ENCODE results near the gene SFXN2.

The SFXN2 gene

DNA sequence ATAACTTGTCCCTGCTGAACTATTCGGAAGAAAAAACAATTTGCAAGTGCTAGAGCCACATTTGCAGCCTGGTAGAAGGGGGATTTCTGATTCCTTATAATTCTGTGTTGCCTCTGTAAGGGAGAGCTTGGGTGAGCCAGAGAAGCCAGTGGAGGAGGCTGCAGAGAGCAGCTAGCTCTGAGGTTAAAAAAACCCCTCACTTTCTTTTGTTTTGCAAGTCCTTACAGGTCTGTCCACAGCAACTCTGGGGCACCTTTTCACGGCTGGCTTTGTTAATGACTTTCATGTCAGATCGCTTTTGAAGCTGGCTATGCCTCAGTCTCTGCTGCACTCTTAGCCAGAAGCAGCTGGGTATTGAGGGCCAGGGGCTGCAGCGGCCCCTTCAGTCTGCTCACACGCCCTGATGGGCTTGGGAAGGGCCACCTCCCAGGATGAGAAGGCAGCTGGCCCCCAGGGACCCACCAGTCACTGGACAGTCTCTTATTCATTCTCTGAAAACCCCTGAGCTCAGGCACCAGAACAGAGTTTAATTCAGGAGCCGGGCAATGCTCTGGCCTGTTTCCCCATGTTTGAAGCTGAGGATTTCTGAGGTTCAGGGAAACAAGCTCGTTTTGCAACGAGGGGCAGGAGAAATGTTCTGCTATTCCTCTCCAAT, 39.3 kb upstream of the SFXN2 start:
- H3K27ac ChIP-seq: peak overlapping the region; percentile 98
- peaks cover 65 to 67% of the 10 kb centered on the region in 2 experiments for H3K4me1 ChIP-seq (ENCODE audit: control insufficient read depth in 1 of 2, insufficient read depth in 1 of 2, low read depth in 1 of 2, low read length in 1 of 2)
- peak overlapping the region; percentile 56 to 64 for H3K4me3 ChIP-seq (ENCODE audit: low read depth in 1 of 2, low read length in 1 of 2)

DNA sequence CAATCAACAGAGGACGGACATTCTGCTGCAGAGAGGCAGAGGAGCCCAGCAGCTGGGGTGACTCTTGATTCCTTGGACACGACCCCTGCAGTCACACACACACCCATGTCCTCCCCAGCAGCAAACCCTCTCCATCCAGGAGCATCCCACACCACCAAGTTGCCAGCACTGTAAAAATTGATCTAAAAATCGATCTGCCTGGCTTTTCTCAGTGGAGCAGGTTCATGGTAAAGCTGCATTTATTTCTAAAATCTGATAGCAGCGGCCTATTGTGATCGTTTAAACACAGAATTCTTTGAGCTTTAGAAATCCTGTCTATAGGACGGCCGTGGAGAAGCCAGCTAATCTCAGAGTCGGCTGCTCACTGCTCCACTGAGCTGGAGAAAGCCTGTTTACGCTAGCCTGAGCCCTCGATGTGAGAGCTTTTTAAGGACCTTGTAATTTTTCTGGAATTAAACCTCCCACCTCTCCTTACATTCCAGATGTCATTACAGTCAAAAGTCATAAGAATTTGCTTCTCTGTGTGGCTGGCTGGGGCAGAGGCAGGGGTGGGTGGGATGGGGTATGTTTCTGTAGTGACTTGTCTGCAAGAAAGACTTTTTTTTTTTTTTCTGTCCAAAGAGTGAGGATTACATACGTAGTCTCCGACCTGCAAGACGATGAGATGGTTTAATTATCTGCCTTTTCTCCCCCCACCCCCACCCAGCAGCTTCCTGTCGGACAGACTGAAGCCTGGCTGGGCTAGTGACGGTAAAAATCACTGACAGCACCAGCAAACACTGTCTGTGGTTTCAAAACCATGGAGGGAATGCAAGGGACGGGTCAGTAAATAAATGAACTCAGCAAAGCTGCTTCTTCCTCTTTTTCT, 38.5 kb upstream of the SFXN2 start:
- peak overlapping the region; percentile 98 for H3K27ac ChIP-seq
- peaks cover 23% of the 10 kb centered on the region for H3K27me3 ChIP-seq
- peaks cover 65 to 67% of the 10 kb centered on the region in 2 experiments for H3K4me1 ChIP-seq (ENCODE audit: control insufficient read depth in 1 of 2, insufficient read depth in 1 of 2, low read depth in 1 of 2, low read length in 1 of 2)
- H3K9me3 ChIP-seq: no peaks in the 10 kb centered on the region
- TF ChIP-seq, protein P1, sequence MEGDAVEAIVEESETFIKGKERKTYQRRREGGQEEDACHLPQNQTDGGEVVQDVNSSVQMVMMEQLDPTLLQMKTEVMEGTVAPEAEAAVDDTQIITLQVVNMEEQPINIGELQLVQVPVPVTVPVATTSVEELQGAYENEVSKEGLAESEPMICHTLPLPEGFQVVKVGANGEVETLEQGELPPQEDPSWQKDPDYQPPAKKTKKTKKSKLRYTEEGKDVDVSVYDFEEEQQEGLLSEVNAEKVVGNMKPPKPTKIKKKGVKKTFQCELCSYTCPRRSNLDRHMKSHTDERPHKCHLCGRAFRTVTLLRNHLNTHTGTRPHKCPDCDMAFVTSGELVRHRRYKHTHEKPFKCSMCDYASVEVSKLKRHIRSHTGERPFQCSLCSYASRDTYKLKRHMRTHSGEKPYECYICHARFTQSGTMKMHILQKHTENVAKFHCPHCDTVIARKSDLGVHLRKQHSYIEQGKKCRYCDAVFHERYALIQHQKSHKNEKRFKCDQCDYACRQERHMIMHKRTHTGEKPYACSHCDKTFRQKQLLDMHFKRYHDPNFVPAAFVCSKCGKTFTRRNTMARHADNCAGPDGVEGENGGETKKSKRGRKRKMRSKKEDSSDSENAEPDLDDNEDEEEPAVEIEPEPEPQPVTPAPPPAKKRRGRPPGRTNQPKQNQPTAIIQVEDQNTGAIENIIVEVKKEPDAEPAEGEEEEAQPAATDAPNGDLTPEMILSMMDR (IDR thresholded peaks at IDR 0.05): peak; percentile 11
- H3K4me3 ChIP-seq (ENCODE audit: low read depth in 1 of 2, low read length in 1 of 2): peak overlapping the region; percentile 46 to 64
- no peaks in the 10 kb centered on the region for H3K36me3 ChIP-seq

More for the DNA sequence above, 39.3 kb upstream of the SFXN2 start:
- TF ChIP-seq, protein P1 (IDR thresholded peaks at IDR 0.05): no peak
- peaks cover 23% of the 10 kb centered on the region for H3K27me3 ChIP-seq
- no peaks in the 10 kb centered on the region for H3K36me3 ChIP-seq
- H3K9me3 ChIP-seq: no peaks in the 10 kb centered on the region

DNA sequence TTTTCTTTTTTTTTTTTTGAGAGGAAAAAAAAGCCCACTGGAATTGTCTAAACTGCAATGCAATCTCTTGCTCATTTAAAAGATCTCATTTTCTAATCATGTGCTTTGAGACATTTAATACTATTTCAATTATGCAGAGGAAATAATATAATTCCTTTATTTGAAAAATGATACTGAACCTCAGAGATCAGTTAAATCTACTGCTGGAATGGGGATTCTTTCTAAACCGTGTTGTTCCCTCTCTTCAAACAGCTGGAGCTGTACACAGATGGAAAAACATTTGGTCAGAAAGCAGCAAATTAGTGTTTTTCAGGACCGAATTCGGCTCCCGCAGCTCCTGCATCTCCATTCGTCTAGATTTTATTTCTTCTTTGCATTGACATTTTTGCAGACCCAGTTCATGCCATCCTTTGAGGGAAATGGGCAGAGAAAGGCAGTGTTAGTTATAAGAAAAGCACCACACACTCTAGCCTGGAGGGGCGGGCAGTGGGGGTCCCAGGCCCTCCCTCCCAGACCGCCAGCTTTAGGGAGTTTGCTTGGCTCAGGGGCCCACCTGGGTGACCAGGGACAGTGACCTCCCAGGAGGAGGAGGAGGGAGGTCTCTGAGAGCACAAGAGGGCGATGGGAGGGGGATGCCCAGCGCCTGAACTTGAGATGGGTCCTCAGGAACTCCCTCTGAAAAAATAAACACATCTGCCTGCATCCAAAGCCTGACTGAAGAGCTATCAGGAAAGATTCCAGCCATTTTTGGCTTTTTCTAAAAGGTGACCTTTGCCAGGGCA, 37.7 kb upstream of the SFXN2 start:
- no peaks in the 10 kb centered on the region for H3K36me3 ChIP-seq
- peak overlapping the region; percentile 98 for H3K27ac ChIP-seq
- H3K27me3 ChIP-seq: peaks cover 23% of the 10 kb centered on the region
- peaks cover 65 to 67% of the 10 kb centered on the region in 2 experiments for H3K4me1 ChIP-seq (ENCODE audit: control insufficient read depth in 1 of 2, insufficient read depth in 1 of 2, low read depth in 1 of 2, low read length in 1 of 2)
- no peaks in the 10 kb centered on the region for H3K9me3 ChIP-seq
- TF ChIP-seq, protein P1 (IDR thresholded peaks at IDR 0.05): no peak
- H3K4me3 ChIP-seq (ENCODE audit: low read depth in 1 of 2, low read length in 1 of 2): peak overlapping the region; percentile 12 to 64

DNA sequence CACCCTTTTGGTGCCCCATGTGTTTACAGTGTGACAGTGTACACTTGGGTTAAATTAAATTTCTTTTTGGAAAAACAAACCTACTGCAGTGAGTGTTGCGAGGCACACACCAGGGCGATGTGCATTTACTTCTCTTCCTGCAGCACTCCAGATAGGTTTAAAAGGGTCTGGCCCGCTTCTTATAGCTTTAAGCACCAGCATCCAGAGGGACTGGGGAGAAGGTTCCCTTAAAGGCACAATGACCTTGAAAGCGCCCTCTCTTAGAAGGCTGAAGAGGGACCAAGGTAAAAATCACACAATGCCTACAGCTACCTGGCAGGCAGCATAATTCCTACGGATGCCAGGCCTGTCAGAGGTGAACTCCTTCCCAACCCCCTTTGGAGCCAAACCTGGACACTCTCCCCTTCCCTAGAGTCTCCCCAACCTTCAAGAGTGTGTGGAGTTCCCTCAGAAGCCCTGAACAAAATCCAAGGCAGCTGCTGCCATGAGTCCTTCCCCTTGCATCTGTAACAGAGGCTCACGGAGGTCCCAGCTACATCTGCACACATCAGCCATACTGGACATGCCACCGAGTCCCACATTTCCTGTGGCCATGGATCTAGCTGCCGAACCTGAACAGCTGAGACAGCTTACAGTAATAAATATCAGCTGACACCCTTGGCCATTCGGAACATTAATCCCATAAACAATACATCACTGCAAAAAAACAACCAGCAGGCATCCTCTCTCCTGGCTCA, 36.9 kb upstream of the SFXN2 start:
- TF ChIP-seq, protein P1 (IDR thresholded peaks at IDR 0.05): no peak
- Histone ChIP-seq H3K27ac (peak overlapping the region; percentile 98), H3K36me3 (no peaks in the 10 kb centered on the region), H3K27me3 (peaks cover 22% of the 10 kb centered on the region), H3K4me3 (ENCODE audit: low read depth in 1 of 2, low read length in 1 of 2) (peak overlapping the region; percentile 12 to 64), H3K9me3 (no peaks in the 10 kb centered on the region), H3K4me1 (ENCODE audit: control insufficient read depth in 1 of 2, insufficient read depth in 1 of 2, low read depth in 1 of 2, low read length in 1 of 2) (peaks cover 65% of the 10 kb centered on the region in 2 experiments)

DNA sequence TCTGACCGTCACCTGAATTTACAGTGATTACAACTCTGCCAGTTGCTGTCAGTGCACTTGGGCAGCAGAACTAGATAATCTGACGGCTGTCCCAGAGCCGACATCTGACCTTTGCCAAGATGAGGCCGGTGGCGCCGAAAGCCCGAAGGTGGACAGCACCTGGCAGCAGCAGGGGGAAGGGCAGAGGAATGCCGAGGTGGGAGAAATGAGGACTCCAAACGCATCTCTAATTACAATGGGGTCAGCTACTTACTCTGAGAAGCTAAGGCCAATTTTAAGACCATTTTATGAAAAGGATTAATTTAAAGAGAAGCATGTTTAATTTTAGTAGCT, 36.4 kb upstream of the SFXN2 start:
- peak overlapping the region; percentile 98 for H3K27ac ChIP-seq
- TF ChIP-seq, protein P1 (IDR thresholded peaks at IDR 0.05): no peak
- no peaks in the 10 kb centered on the region for H3K9me3 ChIP-seq
- H3K4me1 ChIP-seq (ENCODE audit: control insufficient read depth in 1 of 2, insufficient read depth in 1 of 2, low read depth in 1 of 2, low read length in 1 of 2): peaks cover 62 to 64% of the 10 kb centered on the region in 2 experiments
- no peak overlapping the region for H3K4me3 ChIP-seq (ENCODE audit: low read depth in 1 of 2, low read length in 1 of 2)
- no peaks in the 10 kb centered on the region for H3K36me3 ChIP-seq
- H3K27me3 ChIP-seq: peaks cover 17% of the 10 kb centered on the region

Measured in neutrophil (primary cell).